ENCODE data around the gene AHCTF1. TPM values are rescaled to one million over a fixed set of nuclear protein-coding genes. Genes with fewer than 3 reads are reported as not detected.

Gene AHCTF1
- total and polyA plus RNA-seq, 2 donors (not counting 1 experiment from before 2014, with no cell fraction given): 15.8 to 30.6 TPM

DNA sequence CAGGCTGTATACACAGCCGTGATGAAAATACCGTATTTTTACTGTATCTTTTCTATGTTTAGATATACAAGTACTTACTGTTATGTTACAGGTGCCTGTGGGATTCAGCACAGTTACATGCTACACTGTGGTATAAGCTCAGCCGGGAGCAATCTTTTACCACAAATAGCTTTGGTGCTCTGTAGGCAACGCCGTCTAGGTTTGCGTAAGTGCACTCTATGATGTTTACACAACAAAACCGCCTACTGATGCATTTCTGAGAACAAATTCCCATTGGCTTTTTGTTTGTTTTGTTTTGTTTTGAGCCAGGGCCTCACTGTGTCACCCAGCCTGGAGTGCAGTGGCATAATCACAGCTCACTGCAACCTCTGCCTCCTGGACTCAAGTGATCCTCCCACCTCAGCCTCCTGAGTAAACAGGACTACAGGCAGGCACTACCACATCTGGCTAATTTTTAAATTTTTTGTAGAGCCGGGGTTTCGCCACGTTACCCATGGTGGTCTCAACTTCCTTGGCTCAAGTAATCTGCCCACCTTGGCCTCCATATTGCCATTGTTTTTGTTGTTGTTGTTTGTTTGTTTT, 126.5 kb downstream of the AHCTF1 start:
- no peak for DNase-seq (ENCODE audit: low read depth in 2 of 2)
- H3K27ac ChIP-seq (ENCODE audit: insufficient read depth, low read length): no peak overlapping the region
- peaks cover 3% of the 10 kb centered on the region for H3K27me3 ChIP-seq (ENCODE audit: control insufficient read depth, insufficient read depth, low read length)
- TF ChIP-seq, protein P1, sequence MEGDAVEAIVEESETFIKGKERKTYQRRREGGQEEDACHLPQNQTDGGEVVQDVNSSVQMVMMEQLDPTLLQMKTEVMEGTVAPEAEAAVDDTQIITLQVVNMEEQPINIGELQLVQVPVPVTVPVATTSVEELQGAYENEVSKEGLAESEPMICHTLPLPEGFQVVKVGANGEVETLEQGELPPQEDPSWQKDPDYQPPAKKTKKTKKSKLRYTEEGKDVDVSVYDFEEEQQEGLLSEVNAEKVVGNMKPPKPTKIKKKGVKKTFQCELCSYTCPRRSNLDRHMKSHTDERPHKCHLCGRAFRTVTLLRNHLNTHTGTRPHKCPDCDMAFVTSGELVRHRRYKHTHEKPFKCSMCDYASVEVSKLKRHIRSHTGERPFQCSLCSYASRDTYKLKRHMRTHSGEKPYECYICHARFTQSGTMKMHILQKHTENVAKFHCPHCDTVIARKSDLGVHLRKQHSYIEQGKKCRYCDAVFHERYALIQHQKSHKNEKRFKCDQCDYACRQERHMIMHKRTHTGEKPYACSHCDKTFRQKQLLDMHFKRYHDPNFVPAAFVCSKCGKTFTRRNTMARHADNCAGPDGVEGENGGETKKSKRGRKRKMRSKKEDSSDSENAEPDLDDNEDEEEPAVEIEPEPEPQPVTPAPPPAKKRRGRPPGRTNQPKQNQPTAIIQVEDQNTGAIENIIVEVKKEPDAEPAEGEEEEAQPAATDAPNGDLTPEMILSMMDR (conservative IDR thresholded peaks at IDR 0.05 in 1 of 2, IDR thresholded peaks at IDR 0.05 in 1 of 2; ENCODE audit: low read depth in 1 of 2, low read length in 2 of 2): no peak
- TF ChIP-seq EZH2 (IDR thresholded peaks at IDR 0.05; ENCODE audit: low read length, missing control alignments): no peak
- H2AFZ ChIP-seq (ENCODE audit: low read length): no peak overlapping the region
- H3K4me1 ChIP-seq (ENCODE audit: control insufficient read depth, extremely low read depth, insufficient read depth, low read length): no peaks in the 10 kb centered on the region
- H3K4me2 ChIP-seq (ENCODE audit: extremely low read depth, insufficient read depth, low read length): no peak overlapping the region
- H3K9ac ChIP-seq (ENCODE audit: insufficient read depth, low read length): no peak overlapping the region
- no peaks in the 10 kb centered on the region for H4K20me1 ChIP-seq (ENCODE audit: control insufficient read depth, extremely low read depth, insufficient read depth, low read length)
- no peaks in the 10 kb centered on the region for H3K79me2 ChIP-seq (ENCODE audit: control insufficient read depth, insufficient read depth, low read length)
- no peaks in the 10 kb centered on the region for H3K9me3 ChIP-seq (ENCODE audit: control insufficient read depth, insufficient read depth, low read depth, low read length)
- no peaks in the 10 kb centered on the region for H3K36me3 ChIP-seq (ENCODE audit: control insufficient read depth, insufficient read depth, low read length)
- H3K4me3 ChIP-seq (replicated peaks in 1 of 4; ENCODE audit: control extremely low read depth in 1 of 4, insufficient read depth in 1 of 4, low read depth in 3 of 4, low read length in 4 of 4): no peak overlapping the region

- H3K9me3 ChIP-seq (ENCODE audit: control insufficient read depth, insufficient read depth, low read depth, low read length): no peaks in the 10 kb centered on the region
- H2AFZ ChIP-seq (ENCODE audit: low read length): no peak overlapping the region
- no peaks in the 10 kb centered on the region for H3K79me2 ChIP-seq (ENCODE audit: control insufficient read depth, insufficient read depth, low read length)
- H3K9ac ChIP-seq (ENCODE audit: insufficient read depth, low read length): no peak overlapping the region
- H3K27me3 ChIP-seq (ENCODE audit: control insufficient read depth, insufficient read depth, low read length): peaks cover 3% of the 10 kb centered on the region
- no peak overlapping the region for H3K4me3 ChIP-seq (replicated peaks in 1 of 4; ENCODE audit: control extremely low read depth in 1 of 4, insufficient read depth in 1 of 4, low read depth in 3 of 4, low read length in 4 of 4)
- no peaks in the 10 kb centered on the region for H3K36me3 ChIP-seq (ENCODE audit: control insufficient read depth, insufficient read depth, low read length)
- TF ChIP-seq, protein P1 (conservative IDR thresholded peaks at IDR 0.05 in 1 of 2, IDR thresholded peaks at IDR 0.05 in 1 of 2; ENCODE audit: low read depth in 1 of 2, low read length in 2 of 2): no peak
- no peak for TF ChIP-seq EZH2 (IDR thresholded peaks at IDR 0.05; ENCODE audit: low read length, missing control alignments)
- H3K27ac ChIP-seq (ENCODE audit: insufficient read depth, low read length): no peak overlapping the region
- no peak overlapping the region for H3K4me2 ChIP-seq (ENCODE audit: extremely low read depth, insufficient read depth, low read length)
- H4K20me1 ChIP-seq (ENCODE audit: control insufficient read depth, extremely low read depth, insufficient read depth, low read length): no peaks in the 10 kb centered on the region
- DNase-seq (ENCODE audit: low read depth in 2 of 2): no peak
- H3K4me1 ChIP-seq (ENCODE audit: control insufficient read depth, extremely low read depth, insufficient read depth, low read length): no peaks in the 10 kb centered on the region
These were observed 127.9 kb downstream of the AHCTF1 start for GRCh38 chr1:246803883-246804282.

GRCh38 chr1:246803373-246803772, 128.4 kb downstream of the AHCTF1 start:
- H3K4me3 ChIP-seq (replicated peaks in 1 of 4; ENCODE audit: control extremely low read depth in 1 of 4, insufficient read depth in 1 of 4, low read depth in 3 of 4, low read length in 4 of 4): no peak overlapping the region
- H4K20me1 ChIP-seq (ENCODE audit: control insufficient read depth, extremely low read depth, insufficient read depth, low read length): no peaks in the 10 kb centered on the region
- peaks cover 3% of the 10 kb centered on the region for H3K27me3 ChIP-seq (ENCODE audit: control insufficient read depth, insufficient read depth, low read length)
- no peaks in the 10 kb centered on the region for H3K79me2 ChIP-seq (ENCODE audit: control insufficient read depth, insufficient read depth, low read length)
- TF ChIP-seq EZH2 (IDR thresholded peaks at IDR 0.05; ENCODE audit: low read length, missing control alignments): no peak
- TF ChIP-seq, protein P1 (conservative IDR thresholded peaks at IDR 0.05 in 1 of 2, IDR thresholded peaks at IDR 0.05 in 1 of 2; ENCODE audit: low read depth in 1 of 2, low read length in 2 of 2): no peak
- H3K4me1 ChIP-seq (ENCODE audit: control insufficient read depth, extremely low read depth, insufficient read depth, low read length): no peaks in the 10 kb centered on the region
- no peaks in the 10 kb centered on the region for H3K9me3 ChIP-seq (ENCODE audit: control insufficient read depth, insufficient read depth, low read depth, low read length)
- H3K4me2 ChIP-seq (ENCODE audit: extremely low read depth, insufficient read depth, low read length): no peak overlapping the region
- no peak for DNase-seq (ENCODE audit: low read depth in 2 of 2)
- H3K36me3 ChIP-seq (ENCODE audit: control insufficient read depth, insufficient read depth, low read length): no peaks in the 10 kb centered on the region
- no peak overlapping the region for H3K9ac ChIP-seq (ENCODE audit: insufficient read depth, low read length)
- H3K27ac ChIP-seq (ENCODE audit: insufficient read depth, low read length): no peak overlapping the region
- H2AFZ ChIP-seq (ENCODE audit: low read length): no peak overlapping the region
